ENCODE data around the gene RBMXL3.

The RBMXL3 gene

DNA sequence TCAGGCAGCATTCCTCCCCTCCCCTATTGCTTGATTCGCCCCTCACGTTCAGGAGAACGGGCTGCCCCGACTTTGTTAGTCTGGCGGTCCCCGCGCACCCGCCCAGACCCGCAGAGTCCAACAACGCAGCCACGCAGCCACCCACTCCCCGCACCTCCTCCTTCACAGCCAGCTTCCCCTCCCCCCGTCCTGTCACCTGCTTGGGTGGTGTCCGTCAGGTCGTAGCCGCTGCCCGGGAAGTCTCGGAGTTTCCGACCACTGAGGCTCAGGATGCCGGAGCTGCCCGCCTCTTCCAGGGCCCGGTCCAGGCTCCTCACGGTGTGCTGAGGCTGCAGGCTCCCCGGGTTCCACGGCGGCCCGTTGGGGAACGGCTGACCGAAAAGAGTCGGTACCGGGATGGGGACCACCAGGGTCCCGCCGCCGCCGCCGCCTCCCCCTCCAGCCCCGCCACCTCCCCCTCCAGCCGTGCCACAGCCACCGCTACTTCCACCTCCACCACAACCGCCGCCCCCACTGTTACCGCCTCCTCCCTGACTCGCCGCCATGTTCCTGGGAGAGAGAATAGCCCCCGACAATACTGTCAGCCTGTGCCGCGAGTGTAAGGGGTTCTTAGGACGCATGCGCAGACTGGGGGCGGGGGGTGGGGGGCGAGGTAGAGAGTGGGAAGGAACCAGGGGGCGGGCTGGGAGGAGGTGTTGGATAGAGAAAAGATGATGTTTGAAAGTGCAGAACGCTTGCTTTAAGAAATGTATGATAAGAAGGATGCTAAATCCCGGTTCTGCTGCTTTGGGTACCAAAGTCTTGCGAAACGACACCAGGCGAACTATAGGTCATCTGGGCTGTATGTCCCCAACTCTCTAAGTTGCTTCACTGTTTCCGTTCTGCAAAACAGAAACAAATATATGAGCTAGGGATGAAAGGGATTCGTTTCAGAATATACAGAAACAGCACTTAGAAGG is 44.6 kb downstream of the RBMXL3 start, which contains the start of gene LRCH2:
Gene LRCH2 (minus strand): TSS at position 600 of the 959 bp plus-strand sequence. CDS start 55 bp downstream, at position 545.
- DNase-seq (ENCODE audit: low read depth in 2 of 2) = no peak

- no peak for DNase-seq (ENCODE audit: low read depth in 2 of 2)
These were observed 45.3 kb downstream of the RBMXL3 start for GRCh38 chrX:115234461-115234860.

- no peak for DNase-seq (ENCODE audit: low read depth in 2 of 2)
These were observed 47.4 kb downstream of the RBMXL3 start for GRCh38 chrX:115236560-115236959.

DNA sequence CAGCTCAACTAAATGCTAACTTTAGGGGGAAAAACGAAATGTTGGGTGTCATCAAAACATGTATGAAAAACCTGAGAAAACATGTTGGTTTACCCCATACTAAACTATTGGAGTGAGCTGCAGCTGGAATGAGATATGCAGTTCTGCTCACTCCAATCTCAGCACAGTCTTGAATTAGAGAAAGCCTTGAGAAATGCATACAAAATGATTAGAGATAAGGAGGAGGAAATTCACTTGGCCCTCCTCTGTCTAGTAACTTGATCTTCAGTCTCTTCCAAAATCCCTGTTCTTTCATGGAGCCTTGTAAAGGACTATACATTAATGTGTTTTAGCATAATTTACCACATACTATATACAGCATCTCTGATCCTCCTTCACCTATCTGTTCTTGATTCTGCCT is 47.8 kb downstream of the RBMXL3 start:
- no peak for DNase-seq (ENCODE audit: low read depth in 2 of 2)
